HepG2 (cell line): ENCODE measurements around the gene DCP1B. TPM values are rescaled to one million over a fixed set of nuclear protein-coding genes. Genes with fewer than 3 reads are reported as not detected.

ENCODE experiments used
- ATAC-seq: fragments of 200-7000 bp; cut with Tn5 transposase; 3 replicates; pipeline ENCODE4 v1.9.1; 2020; ENCODE audit warnings: mild to moderate bottlenecking, moderate library complexity
- BruUV-seq: library from RNA; stranded (reverse); fragments of 400-500 nt; replicated peaks from 2 replicates; lab custom pipeline; 2021; lab: Mats Ljungman, UMichigan
- CTCF ChIA-PET: fragments of 300-600 bp; formaldehyde crosslinking; extraction: SDS; loops from one replicate; lab custom pipeline; 2021; ENCODE audit warnings: low total read pairs, inconsistent platforms, low intra/inter-chr PET ratio; lab: Yijun Ruan, JAX
- POLR2A ChIA-PET: fragments of 350-600 bp; sonication (Branson Sonifier 250); formaldehyde crosslinking; loops from one replicate; lab custom pipeline; 2020; ENCODE audit warnings: antibody characterized with exemption, inconsistent platforms; lab: Yijun Ruan, JAX
- DNase-seq: peaks from one replicate; pipeline ENCODE4 v3.0.0-alpha.2; 2015; ENCODE audit warnings: low spot score
- FAIRE-seq: peaks from 3 replicates; lab custom pipeline; 2011; peaks lifted over from hg19 to GRCh38; lab: Jason Lieb, UNC
- H2AFZ ChIP-seq: one replicate; pipeline ENCODE4 v1.6.1; 2011; ENCODE audit warnings: low read length, inconsistent platforms
- H3K27ac ChIP-seq: fragments of 300-600 bp; 3 replicates; pipeline ENCODE4 v1.8.0; 2011; ENCODE audit warnings: mixed run types, mild to moderate bottlenecking, mixed read lengths, low read length, inconsistent platforms; ENCODE audit not compliant: insufficient read depth; ENCODE audit errors: extremely low read length
- H3K27me3 ChIP-seq, 2 experiments: fragments of 200-600 bp in 1 of 2; 2 replicates in 1 of 2; 3 replicates in 1 of 2; pipeline versions ENCODE4 v1.6.0 to v1.8.0; 2011; ENCODE audit warnings: low read length in 2 of 2, mild to moderate bottlenecking in 2 of 2, moderate library complexity in 2 of 2, inconsistent platforms in 1 of 2; ENCODE audit not compliant: insufficient read depth in 2 of 2, control insufficient read depth in 1 of 2
- H3K36me3 ChIP-seq, 2 experiments: fragments of 200-600 bp in 1 of 2; replicated peaks in 1 of 2; 2 replicates in 1 of 2; 3 replicates in 1 of 2; pipeline versions ENCODE4 v1.5.1 to v1.8.0; 2011; ENCODE audit warnings: low read length in 2 of 2, inconsistent platforms in 1 of 2; ENCODE audit not compliant: insufficient read depth in 2 of 2, control insufficient read depth in 1 of 2
- H3K4me1 ChIP-seq: 2 replicates; pipeline ENCODE4 v1.5.1; 2012; ENCODE audit warnings: low read length, inconsistent platforms; ENCODE audit not compliant: insufficient read depth
- H3K4me2 ChIP-seq: 2 replicates; pipeline ENCODE4 v1.6.0; 2011; ENCODE audit warnings: low read depth, low read length, inconsistent platforms
- H3K4me3 ChIP-seq, 3 experiments: fragments of 200-600 bp in 1 of 3; sonication (generic), shearing (Covaris generic) in 1 of 3; replicated peaks in 1 of 3; 2 replicates each; pipeline ENCODE4 v1.5.1; 2011 to 2016; ENCODE audit warnings: low read length in 3 of 3, inconsistent platforms in 2 of 3, low read depth in 2 of 3, mild to moderate bottlenecking in 2 of 3, control low read depth in 1 of 3, mixed read lengths in 1 of 3; ENCODE audit not compliant: insufficient read depth in 1 of 3
- H3K79me2 ChIP-seq: one replicate; pipeline ENCODE4 v1.6.1; 2011; ENCODE audit warnings: low read length, inconsistent platforms; ENCODE audit not compliant: insufficient read depth
- H3K9ac ChIP-seq: 2 replicates; pipeline ENCODE4 v1.6.0; 2011; ENCODE audit warnings: mild to moderate bottlenecking, low read depth, low read length, inconsistent platforms; ENCODE audit not compliant: insufficient read depth
- H3K9me3 ChIP-seq: 2 replicates; pipeline ENCODE4 v1.5.1; 2012; ENCODE audit warnings: mild to moderate bottlenecking, low read length
- H4K20me1 ChIP-seq: 2 replicates; pipeline ENCODE4 v1.6.0; 2011; ENCODE audit warnings: inconsistent platforms, mild to moderate bottlenecking, low read length, moderate library complexity; ENCODE audit not compliant: insufficient read depth
- CEBPZ ChIP-seq: IDR thresholded peaks from 2 replicates; pipeline ENCODE4 v1.6.1; 2012; ENCODE audit warnings: low read length, improper control_type of control experiment
- HMG20A ChIP-seq: IDR thresholded peaks from 2 replicates; pipeline ENCODE4 v1.6.1; 2016; ENCODE audit warnings: borderline replicate concordance
- MAFF ChIP-seq: IDR thresholded peaks from 2 replicates; pipeline ENCODE4 v1.6.1; 2011; ENCODE audit warnings: low read depth, low read length, improper control_type of control experiment
- PRDM10 ChIP-seq: sonication (generic); formaldehyde crosslinking; IDR thresholded peaks from 2 replicates; pipeline ENCODE4 v1.4.0; 2020; ENCODE audit warnings: low read depth, missing genetic modification reagents
- RELA ChIP-seq: sonication (generic); formaldehyde crosslinking; IDR thresholded peaks from 2 replicates; pipeline ENCODE4 v1.4.0; 2020; ENCODE audit warnings: missing genetic modification reagents
- SMYD3 ChIP-seq: sonication (generic); formaldehyde crosslinking; IDR thresholded peaks from 2 replicates; pipeline ENCODE4 v1.8.1; 2023; ENCODE audit warnings: mild to moderate bottlenecking, missing genetic modification reagents
- SP5 ChIP-seq: IDR thresholded peaks from 2 replicates; pipeline ENCODE4 v1.6.1; 2016; ENCODE audit warnings: low read depth, borderline replicate concordance
- ZNF101 ChIP-seq: sonication (generic); formaldehyde crosslinking; IDR thresholded peaks from 2 replicates; pipeline ENCODE4 v1.4.0; 2020; ENCODE audit warnings: mild to moderate bottlenecking, low read depth, missing genetic modification reagents, borderline replicate concordance
- ZNF280B ChIP-seq: sonication (generic); formaldehyde crosslinking; IDR thresholded peaks from 2 replicates; pipeline ENCODE4 v1.5.0; 2020; ENCODE audit warnings: missing genetic modification reagents, mild to moderate bottlenecking, borderline replicate concordance
- ZNF282 ChIP-seq: fragments of 450-650 bp; IDR thresholded peaks from 2 replicates; pipeline ENCODE4 v1.6.1; 2018; ENCODE audit not compliant: partially characterized antibody
- ZNF337 ChIP-seq: sonication (generic); formaldehyde crosslinking; IDR thresholded peaks from 2 replicates; pipeline ENCODE4 v1.5.1; 2020; ENCODE audit warnings: missing genetic modification reagents, low read depth, mild to moderate bottlenecking, borderline replicate concordance
- ZNF781 ChIP-seq: sonication (generic); formaldehyde crosslinking; IDR thresholded peaks from 2 replicates; pipeline ENCODE4 v1.5.1; 2020; ENCODE audit warnings: borderline replicate concordance, mild to moderate bottlenecking, missing genetic modification reagents; ENCODE audit errors: not compliant biosample characterization
- ZXDC ChIP-seq: sonication (generic); formaldehyde crosslinking; IDR thresholded peaks from 2 replicates; pipeline ENCODE4 v1.5.0; 2020; ENCODE audit warnings: mild to moderate bottlenecking, missing genetic modification reagents
- WGBS: methylation state at CpG from one replicate; pipeline ENCODE4 v1.1.6; 2017; ENCODE audit warnings: low lambda C conversion rate; 5-methylcytosine and 5-hydroxymethylcytosine counted together
- in situ Hi-C: cut with HindIII; loops from 2 replicates; pipeline ENCODE4 v1.10.0; 2017; ENCODE audit warnings: low pct_unique_long_range_greater_than_20kb; ENCODE audit not compliant: extremely low pct_ligation_motif_present
- intact Hi-C: fragments of 100-400 bp; cut with micrococcal nuclease; formaldehyde crosslinking; loops from one replicate; pipeline ENCODE4 v1.10.0; 2022; ENCODE audit not compliant: unreplicated experiment
- polyA plus RNA-seq, 8 experiments: library from polyadenylated mRNA; depleted of rRNA in 3 of 8; stranded (reverse) in 7 of 8; unstranded in 1 of 8; fragments of >200 nt; fragmentation: Illumina TruSeq in 4 of 8; extraction: Trizol in 4 of 8; gene quantifications; 2 replicates each; pipeline versions ENCODE4 v1.2.1 to v1.2.3, GENCODE V29; 2011 to 2016; ENCODE audit warnings: low read depth in 4 of 8, missing spikeins in 1 of 8, mixed read lengths in 1 of 8; ENCODE audit not compliant: insufficient read depth in 1 of 8
- total RNA-seq, 5 experiments: library from RNA; depleted of rRNA; stranded (reverse); fragments of >200 nt; fragmentation: Illumina TruSeq; extraction: Trizol; gene quantifications; 2 replicates each; pipeline ENCODE4 v1.2.3, GENCODE V29; 2016; ENCODE audit warnings: low read depth in 1 of 5

Gene DCP1B
- total and polyA plus RNA-seq, 2 of the 13 experiments (the other 11 are each of a cell fraction or from before 2014, with no cell fraction given) = 11.4 to 27.2 TPM

- no peak overlapping the region for H2AFZ ChIP-seq
- TF ChIP-seq HMG20A (CRISPR knock-in tag) (no peak), SMYD3 (CRISPR knock-in tag) (no peak), ZNF282 (no peak), SP5 (CRISPR knock-in tag) (no peak), PRDM10 (CRISPR knock-in tag) (no peak), ZXDC (CRISPR knock-in tag) (no peak), RELA (CRISPR knock-in tag) (no peak), ZNF101 (CRISPR knock-in tag) (no peak), ZNF280B (no peak), ZNF781 (CRISPR knock-in tag) (no peak), MAFF (no peak), CEBPZ (no peak), ZNF337 (no peak)
- TF ChIP-seq, all 625 proteins: peak for 0
- DNase-seq (no peak), FAIRE-seq (no peak), ATAC-seq (no peak)
- ChIA-PET CTCF (no interaction called here), POLR2A (no interaction called here)
- Histone ChIP-seq H3K27me3 (no peaks in the 10 kb centered on the region; a peak in 1 of 5 replicates), H3K27ac (no peak overlapping the region), H3K4me1 (peaks cover 57% of the 10 kb centered on the region), H3K79me2 (peaks cover 4% of the 10 kb centered on the region), H3K9ac (no peak overlapping the region), H3K4me3 (no peak overlapping the region), H3K9me3 (no peaks in the 10 kb centered on the region), H3K36me3 (no peaks in the 10 kb centered on the region), H4K20me1 (no peaks in the 10 kb centered on the region), H3K4me2 (no peak overlapping the region)
- BruUV-seq = no TSS peak
- WGBS = 56% methylated on average over 5 of the region's 5 CpGs
- intact Hi-C loops (loop anchor here (10.0 kb wide), 1 partner anchor 54 kb away; no protein-coding TSS in a partner anchor), in situ Hi-C loops (no loop called here)
These were observed 4.4 kb upstream of the DCP1B start for GRCh38 chr12:2008677-2009076.
